H9 (cell line): Measurements from ENCODE around the gene SMAD6. TPM values are rescaled to one million over a fixed set of nuclear protein-coding genes. Genes with fewer than 3 reads are reported as not detected.

Source experiments
- DNase-seq: peaks from one replicate; pipeline ENCODE4 v3.0.0-alpha.2; 2017
- H2AFZ ChIP-seq: one replicate; pipeline ENCODE4 v1.6.1; 2013; ENCODE audit warnings: mild to moderate bottlenecking, low read length, control low read depth, moderate library complexity
- H2AK5ac ChIP-seq: 2 replicates; pipeline ENCODE4 v1.6.1; 2013; ENCODE audit warnings: low read length, control low read depth, mixed read lengths; ENCODE audit not compliant: insufficient read length
- H2BK120ac ChIP-seq: one replicate; pipeline ENCODE4 v1.6.1; 2013; ENCODE audit warnings: low read depth, mild to moderate bottlenecking, low read length, control low read depth, inconsistent platforms; ENCODE audit not compliant: poor library complexity, severe bottlenecking
- H2BK12ac ChIP-seq: 2 replicates; pipeline ENCODE4 v1.6.1; 2013; ENCODE audit warnings: low read length, control low read depth, mixed read lengths, low read depth; ENCODE audit not compliant: insufficient read length
- H2BK15ac ChIP-seq: 2 replicates; pipeline ENCODE4 v1.6.1; 2013; ENCODE audit warnings: low read depth, low read length, control low read depth
- H2BK20ac ChIP-seq: one replicate; pipeline ENCODE4 v1.6.1; 2013; ENCODE audit warnings: low read depth, mild to moderate bottlenecking, low read length, control low read depth, inconsistent platforms; ENCODE audit not compliant: poor library complexity, severe bottlenecking
- H2BK5ac ChIP-seq: 2 replicates; pipeline ENCODE4 v1.6.1; 2013; ENCODE audit warnings: low read length, control low read depth, mixed read lengths; ENCODE audit not compliant: insufficient read length
- H3K14ac ChIP-seq: 2 replicates; pipeline ENCODE4 v1.6.1; 2013; ENCODE audit warnings: low read length, control low read depth; ENCODE audit not compliant: insufficient read depth
- H3K18ac ChIP-seq: 2 replicates; pipeline ENCODE4 v1.6.1; 2013; ENCODE audit warnings: low read depth, mild to moderate bottlenecking, mixed read lengths, low read length, control low read depth; ENCODE audit not compliant: insufficient read length
- H3K23ac ChIP-seq: 2 replicates; pipeline ENCODE4 v1.6.1; 2013; ENCODE audit warnings: low read length, control low read depth, mixed read lengths, low read depth; ENCODE audit not compliant: insufficient read length
- H3K23me2 ChIP-seq: 2 replicates; pipeline ENCODE4 v1.6.1; 2013; ENCODE audit warnings: low read depth, mild to moderate bottlenecking, mixed read lengths, low read length, control low read depth; ENCODE audit not compliant: insufficient read length, poor library complexity, severe bottlenecking
- H3K27ac ChIP-seq: 2 replicates; pipeline ENCODE4 v1.5.1; 2013; ENCODE audit warnings: low read length, control low read depth, mixed read lengths, low read depth; ENCODE audit not compliant: insufficient read length
- H3K27me3 ChIP-seq: 2 replicates; pipeline ENCODE4 v1.6.1; 2013; ENCODE audit warnings: low read length, control low read depth, inconsistent platforms; ENCODE audit not compliant: insufficient read depth
- H3K4ac ChIP-seq: 2 replicates; pipeline ENCODE4 v1.6.1; 2013; ENCODE audit warnings: low read depth, mild to moderate bottlenecking, control low read depth, inconsistent platforms, low read length, moderate library complexity
- H3K4me1 ChIP-seq: 2 replicates; pipeline ENCODE4 v1.6.1; 2013; ENCODE audit warnings: low read length, control low read depth, inconsistent platforms; ENCODE audit not compliant: insufficient read depth
- H3K4me2 ChIP-seq: 2 replicates; pipeline ENCODE4 v1.6.1; 2013; ENCODE audit warnings: low read length, control low read depth, mixed read lengths; ENCODE audit not compliant: insufficient read length, insufficient read depth
- H3K56ac ChIP-seq: 2 replicates; pipeline ENCODE4 v1.6.1; 2013; ENCODE audit warnings: low read depth, mild to moderate bottlenecking, mixed read lengths, low read length, control low read depth; ENCODE audit not compliant: insufficient read length
- H3K79me1 ChIP-seq: 2 replicates; pipeline ENCODE4 v1.6.1; 2013; ENCODE audit warnings: low read depth, mild to moderate bottlenecking, moderate library complexity, low read length, control low read depth, inconsistent platforms; ENCODE audit not compliant: insufficient read depth, poor library complexity, severe bottlenecking
- H3K79me2 ChIP-seq: 2 replicates; pipeline ENCODE4 v1.6.1; 2013; ENCODE audit warnings: low read length, control low read depth, inconsistent platforms; ENCODE audit not compliant: insufficient read depth
- H3K9ac ChIP-seq: 2 replicates; pipeline ENCODE4 v1.6.1; 2013; ENCODE audit warnings: low read length, control low read depth, mixed read lengths; ENCODE audit not compliant: insufficient read length; ENCODE audit errors: extremely low read depth
- H3K9me3 ChIP-seq: one replicate; pipeline ENCODE4 v1.6.1; 2013; ENCODE audit warnings: low read depth, low read length, inconsistent platforms; ENCODE audit not compliant: control insufficient read depth
- H3T11ph ChIP-seq: one replicate; pipeline ENCODE4 v1.6.1; 2013; ENCODE audit warnings: mild to moderate bottlenecking, low read length, control low read depth, inconsistent platforms
- H4K20me1 ChIP-seq: one replicate; pipeline ENCODE4 v1.6.1; 2013; ENCODE audit not compliant: control insufficient read depth, insufficient read length, insufficient read depth
- H4K5ac ChIP-seq: 2 replicates; pipeline ENCODE4 v1.6.1; 2013; ENCODE audit warnings: low read depth, mild to moderate bottlenecking, mixed read lengths, low read length, control low read depth; ENCODE audit not compliant: insufficient read length
- H4K8ac ChIP-seq: replicated peaks from 2 replicates; pipeline ENCODE4 v1.6.1; 2013; ENCODE audit warnings: low read length, control low read depth, mixed read lengths, low read depth; ENCODE audit not compliant: insufficient read length
- H4K91ac ChIP-seq: 2 replicates; pipeline ENCODE4 v1.6.1; 2013; ENCODE audit warnings: low read depth, mild to moderate bottlenecking, moderate library complexity, mixed read lengths, low read length, control low read depth; ENCODE audit not compliant: insufficient read length
- H3K27ac Mint-ChIP-seq, 3 experiments: 2 replicates in 2 of 3; 3 replicates in 1 of 3; pipeline ENCODE4 v1.8.0; 2020 to 2021; ENCODE audit warnings: mixed read lengths in 3 of 3, mild to moderate bottlenecking in 1 of 3, moderate library complexity in 1 of 3
- H3K27me3 Mint-ChIP-seq: 2 replicates; pipeline ENCODE4 v1.8.0; 2021; ENCODE audit warnings: low read depth, mild to moderate bottlenecking, moderate library complexity, mixed read lengths
- H3K36me3 Mint-ChIP-seq, 3 experiments: 2 replicates in 2 of 3; 3 replicates in 1 of 3; pipeline ENCODE4 v1.8.0; 2020 to 2021; ENCODE audit warnings: low read depth in 3 of 3, mixed read lengths in 3 of 3; ENCODE audit not compliant: insufficient read depth in 1 of 3
- H3K4me1 Mint-ChIP-seq, 2 experiments: 2 replicates each; pipeline ENCODE4 v1.8.0; 2020; ENCODE audit warnings: mixed read lengths in 2 of 2
- H3K4me3 Mint-ChIP-seq, 2 experiments: 2 replicates in 1 of 2; 3 replicates in 1 of 2; pipeline ENCODE4 v1.8.0; 2020 to 2021; ENCODE audit warnings: mild to moderate bottlenecking in 2 of 2, mixed read lengths in 2 of 2, moderate library complexity in 1 of 2
- H3K9me3 Mint-ChIP-seq, 2 experiments: 2 replicates in 1 of 2; 3 replicates in 1 of 2; pipeline ENCODE4 v1.8.0; 2020; ENCODE audit warnings: mild to moderate bottlenecking in 2 of 2, mixed read lengths in 2 of 2, moderate library complexity in 1 of 2
- whole genome bisulfite sequencing: extraction: QIAGEN DNeasy Blood & Tissue Kit; methylation state at CpG from one replicate; pipeline ENCODE4 v1.1.7; 2013; ENCODE audit warnings: missing lambda C conversion rate, low lambda C conversion rate, mixed read lengths; ENCODE audit not compliant: insufficient read length; ENCODE audit errors: extremely low coverage; 5-methylcytosine and 5-hydroxymethylcytosine counted together
- total RNA-seq: library from RNA; stranded (reverse); gene quantifications from 2 replicates; pipeline ENCODE4 v1.2.1, GENCODE V29; 2021
- TF ChIP-seq, protein P1 (sequence below): fragments of 200-600 bp; sonication (generic); conservative IDR thresholded peaks from 3 replicates; pipeline ENCODE4 v1.8.0; 2021; ENCODE audit warnings: antibody characterized with exemption, mild to moderate bottlenecking

Gene SMAD6
- total RNA-seq, 1 experiment from 2014 or later: 6.0 TPM

- no peak overlapping the region for H2BK5ac ChIP-seq
- H3K4me3 Mint-ChIP-seq: no peak overlapping the region
- TF ChIP-seq, protein P1, sequence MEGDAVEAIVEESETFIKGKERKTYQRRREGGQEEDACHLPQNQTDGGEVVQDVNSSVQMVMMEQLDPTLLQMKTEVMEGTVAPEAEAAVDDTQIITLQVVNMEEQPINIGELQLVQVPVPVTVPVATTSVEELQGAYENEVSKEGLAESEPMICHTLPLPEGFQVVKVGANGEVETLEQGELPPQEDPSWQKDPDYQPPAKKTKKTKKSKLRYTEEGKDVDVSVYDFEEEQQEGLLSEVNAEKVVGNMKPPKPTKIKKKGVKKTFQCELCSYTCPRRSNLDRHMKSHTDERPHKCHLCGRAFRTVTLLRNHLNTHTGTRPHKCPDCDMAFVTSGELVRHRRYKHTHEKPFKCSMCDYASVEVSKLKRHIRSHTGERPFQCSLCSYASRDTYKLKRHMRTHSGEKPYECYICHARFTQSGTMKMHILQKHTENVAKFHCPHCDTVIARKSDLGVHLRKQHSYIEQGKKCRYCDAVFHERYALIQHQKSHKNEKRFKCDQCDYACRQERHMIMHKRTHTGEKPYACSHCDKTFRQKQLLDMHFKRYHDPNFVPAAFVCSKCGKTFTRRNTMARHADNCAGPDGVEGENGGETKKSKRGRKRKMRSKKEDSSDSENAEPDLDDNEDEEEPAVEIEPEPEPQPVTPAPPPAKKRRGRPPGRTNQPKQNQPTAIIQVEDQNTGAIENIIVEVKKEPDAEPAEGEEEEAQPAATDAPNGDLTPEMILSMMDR: no peak
- H3K4me2 ChIP-seq: no peak overlapping the region
- H2AK5ac ChIP-seq: no peak overlapping the region
- no peak overlapping the region for H2AFZ ChIP-seq
- no peaks in the 10 kb centered on the region for H3K4me1 ChIP-seq
- no peaks in the 10 kb centered on the region for H3K79me1 ChIP-seq
- no peaks in the 10 kb centered on the region for H3K9me3 ChIP-seq
- H3K27me3 Mint-ChIP-seq: no peaks in the 10 kb centered on the region
- H3K36me3 Mint-ChIP-seq: no peaks in the 10 kb centered on the region
- no peak overlapping the region for H2BK20ac ChIP-seq
- no peaks in the 10 kb centered on the region for H3K27me3 ChIP-seq
- H3K79me2 ChIP-seq: no peaks in the 10 kb centered on the region
- H2BK15ac ChIP-seq: no peak overlapping the region
- no peak overlapping the region for H3K23ac ChIP-seq
- H3K14ac ChIP-seq: no peak overlapping the region
- H4K20me1 ChIP-seq: no peaks in the 10 kb centered on the region
- H2BK12ac ChIP-seq: no peak overlapping the region
- H3K27ac Mint-ChIP-seq: no peak overlapping the region
- WGBS: no CpG with 5 or more reads among the region's 1 CpG
- H3K27ac ChIP-seq: no peak overlapping the region
- no peak overlapping the region for H2BK120ac ChIP-seq
- no peak overlapping the region for H4K91ac ChIP-seq
- no peak overlapping the region for H3K18ac ChIP-seq
- H4K8ac ChIP-seq: no peak overlapping the region
- DNase-seq: no peak
- H3T11ph ChIP-seq: no peak overlapping the region
- H3K23me2 ChIP-seq: no peaks in the 10 kb centered on the region
- no peak overlapping the region for H4K5ac ChIP-seq
- no peaks in the 10 kb centered on the region for H3K9me3 Mint-ChIP-seq
- H3K4ac ChIP-seq: no peak overlapping the region
- H3K9ac ChIP-seq: no peak overlapping the region
- peaks cover 5 to 6% of the 10 kb centered on the region in 2 experiments; a peak in 3 of 4 replicates for H3K4me1 Mint-ChIP-seq
- no peak overlapping the region for H3K56ac ChIP-seq
These were observed 85.4 kb downstream of the SMAD6 start for GRCh38 chr15:66787489-66787871.
